ENCODE data around the gene ACSBG1.
A peak's percentile ranks its signal among the peaks of the same experiment; 100 is the strongest.

Gene ACSBG1

GRCh38 chr15:78220713-78221112 lies 13.7 kb downstream of the ACSBG1 start:
- DNase-seq: no peak

DNA sequence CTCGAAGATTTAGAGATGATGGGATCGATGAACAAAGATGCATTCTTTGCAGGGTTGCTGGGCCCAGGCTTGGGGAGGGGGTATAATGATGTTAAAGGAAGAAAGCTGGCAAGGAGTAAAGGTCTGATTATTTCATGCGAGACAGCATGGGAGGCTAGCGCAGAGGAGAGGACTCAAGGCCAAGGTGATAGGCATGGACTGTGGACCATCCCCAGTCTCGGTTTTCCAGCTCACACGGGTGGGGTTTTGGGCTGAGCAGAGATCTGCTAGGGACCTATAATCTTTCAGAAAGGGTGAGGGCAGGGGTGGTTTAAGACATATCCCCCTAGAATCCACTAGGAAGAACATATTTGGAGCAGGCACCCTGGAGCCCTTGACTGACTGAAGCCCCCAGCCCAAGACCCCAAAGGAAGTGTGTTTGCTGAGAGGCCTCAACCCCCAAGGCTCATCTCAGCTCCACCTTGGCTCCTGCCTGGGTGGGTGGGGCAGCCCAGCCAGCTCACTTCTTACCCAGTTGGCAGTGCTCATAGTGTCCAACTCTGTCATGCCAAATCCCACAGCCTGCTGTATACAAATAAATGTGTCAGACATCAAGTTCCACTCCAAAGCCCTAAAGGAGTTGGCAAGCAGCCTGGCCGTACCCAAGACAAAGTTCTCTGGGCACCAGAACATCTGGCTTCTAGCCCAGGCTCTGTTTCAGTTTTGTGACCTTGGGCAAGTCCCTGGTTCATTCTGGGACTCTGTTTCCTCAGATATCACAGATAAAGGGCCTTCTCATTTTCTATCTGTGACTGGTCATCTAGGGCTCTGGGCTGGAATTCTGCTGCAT lies 17.9 kb downstream of the ACSBG1 start:
- no peak for DNase-seq

GRCh38 chr15:78213956-78214355 lies 20.4 kb downstream of the ACSBG1 start:
- DNase-seq: no peak

DNA sequence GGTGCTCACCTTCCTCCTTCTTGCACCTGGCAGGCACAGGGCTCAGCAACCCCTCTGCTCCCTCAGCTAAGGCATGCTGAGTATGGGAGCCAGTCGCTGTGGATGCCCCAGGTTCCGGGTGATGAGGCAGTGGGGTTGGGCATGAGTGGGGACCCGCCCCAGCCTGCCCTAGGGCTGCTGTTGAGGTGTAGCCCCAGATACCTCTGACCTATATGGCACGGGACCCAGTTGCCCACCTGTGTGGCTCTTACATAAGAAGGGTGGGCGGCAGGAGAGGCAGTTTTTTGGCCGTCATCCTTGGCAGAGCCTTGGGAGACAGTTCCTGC lies 21.0 kb downstream of the ACSBG1 start:
- no peak for DNase-seq

DNA sequence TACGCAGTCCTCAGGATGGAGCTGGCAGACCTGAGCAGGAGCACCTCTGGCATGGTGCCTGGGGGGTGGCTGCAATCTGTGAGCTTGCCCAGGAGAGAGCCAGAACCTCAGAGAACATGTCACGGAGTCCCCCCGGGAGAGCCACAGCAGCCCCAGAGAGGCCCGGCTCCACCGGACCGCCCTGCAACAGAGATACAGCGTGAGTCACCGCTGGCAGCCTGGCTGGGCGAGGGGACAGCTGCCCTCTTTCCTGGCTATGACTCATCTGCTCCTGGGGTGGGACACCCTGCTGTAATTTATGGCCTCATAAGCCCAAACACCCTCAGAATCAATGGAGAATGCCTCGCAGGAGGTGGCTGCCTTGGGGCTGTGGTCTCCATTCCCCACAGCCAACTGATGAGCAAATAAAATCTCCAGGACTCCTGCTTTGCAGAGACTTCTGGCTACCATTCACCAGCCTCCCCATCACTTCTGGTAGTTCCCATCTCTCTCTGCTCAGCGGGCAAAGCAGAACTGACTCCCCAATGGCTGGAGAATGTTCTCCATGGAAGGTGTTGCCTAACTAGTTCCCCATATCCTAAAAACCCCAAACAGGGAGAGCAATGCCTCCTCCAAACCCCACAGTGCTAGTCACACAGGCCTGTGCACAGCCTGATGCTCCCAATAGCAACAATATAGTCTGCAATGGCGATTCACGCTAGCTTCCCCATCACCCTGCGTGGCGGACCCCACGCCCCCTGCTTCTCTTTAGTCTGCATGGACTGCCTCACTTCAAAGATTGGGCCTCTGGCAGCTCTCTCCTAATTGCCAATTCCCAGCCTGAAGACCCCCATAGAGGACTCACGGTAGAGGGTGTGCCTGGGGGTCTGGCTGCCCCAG lies 21.6 kb downstream of the ACSBG1 start:
- DNase-seq: peak in 1 of 4 experiments; percentile 5

- DNase-seq: no peak
Measured at GRCh38 chr15:78212008-78212407, 22.4 kb downstream of the ACSBG1 start.

GRCh38 chr15:78211189-78211921 lies 23.0 kb downstream of the ACSBG1 start:
- no peak for DNase-seq

GRCh38 chr15:78210349-78210717 lies 24.0 kb downstream of the ACSBG1 start:
- DNase-seq: no peak

GRCh38 chr15:78209646-78210348 lies 24.6 kb downstream of the ACSBG1 start:
- DNase-seq: no peak

- no peak for DNase-seq
Measured at GRCh38 chr15:78208887-78209645, 25.3 kb downstream of the ACSBG1 start.

DNA sequence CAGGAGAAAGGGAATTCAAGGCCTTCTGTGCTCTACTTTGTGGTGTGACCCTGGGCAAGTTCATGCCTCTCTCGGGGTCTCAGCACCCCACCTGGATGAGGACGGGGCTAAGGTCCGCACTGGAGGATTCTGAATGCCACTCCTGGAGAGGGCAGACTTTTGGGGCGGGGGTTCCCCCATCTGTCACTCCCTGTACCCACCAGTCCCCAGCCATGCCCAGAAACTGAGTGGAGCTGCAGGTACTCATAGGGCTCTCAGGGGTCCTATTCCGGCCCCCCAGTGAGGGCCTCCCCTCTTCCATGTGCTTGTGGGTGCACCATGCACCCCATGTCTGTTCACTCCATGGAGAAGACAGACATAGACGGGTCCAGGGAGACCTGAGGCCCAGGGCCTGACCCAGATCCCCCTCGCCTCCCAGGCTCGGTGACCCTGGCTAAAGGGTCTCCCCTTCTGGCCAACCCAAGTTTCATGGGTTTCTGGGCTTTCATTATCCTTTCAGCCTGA lies 26.0 kb downstream of the ACSBG1 start:
- no peak for DNase-seq

- no peak for DNase-seq
Measured at GRCh38 chr15:78207641-78208340, 26.6 kb downstream of the ACSBG1 start.

- DNase-seq: no peak
Measured at GRCh38 chr15:78207110-78207458, 27.3 kb downstream of the ACSBG1 start.

DNA sequence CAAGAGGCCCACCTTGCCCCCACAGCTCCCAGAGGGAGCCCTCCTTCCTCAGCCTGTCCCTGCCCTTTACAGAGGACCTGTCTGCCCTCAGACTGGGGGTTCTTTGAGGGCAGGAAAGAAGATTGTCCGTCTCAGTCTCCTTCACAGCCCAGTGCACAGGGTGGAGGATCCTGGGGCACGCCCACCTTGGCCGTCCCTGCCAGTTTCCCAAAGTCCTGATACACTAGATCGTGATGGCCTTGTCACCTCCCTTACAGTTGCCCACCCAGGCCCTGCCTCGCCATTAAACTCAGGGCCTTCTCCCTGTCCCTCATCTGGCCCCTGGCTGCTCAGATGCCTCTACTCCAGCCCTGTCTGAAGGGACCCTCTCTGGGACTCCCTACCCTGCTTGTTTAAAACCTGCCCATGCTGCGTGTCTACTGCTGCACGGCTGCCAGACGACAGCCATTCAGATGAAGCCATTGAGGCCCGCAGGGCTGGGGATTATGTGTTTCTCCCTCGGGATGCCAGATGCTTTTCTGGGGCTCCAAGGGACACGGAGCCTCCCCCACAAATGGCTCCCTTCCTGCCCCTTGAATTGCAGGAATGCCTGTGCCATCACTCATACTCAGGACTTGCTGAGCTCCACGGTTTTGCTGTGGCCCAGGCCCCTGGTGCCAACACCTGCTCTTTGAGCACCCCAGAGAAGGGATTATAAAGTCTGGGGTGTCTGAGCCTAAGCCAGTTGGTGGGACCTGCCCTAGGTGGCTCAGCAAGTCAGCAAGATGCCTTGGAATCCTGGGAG lies 27.8 kb downstream of the ACSBG1 start:
- no peak for DNase-seq

GRCh38 chr15:78205856-78206255 lies 28.5 kb downstream of the ACSBG1 start:
- DNase-seq: no peak

- no peak for DNase-seq
Measured at GRCh38 chr15:78205337-78205736, 29.0 kb downstream of the ACSBG1 start.

DNA sequence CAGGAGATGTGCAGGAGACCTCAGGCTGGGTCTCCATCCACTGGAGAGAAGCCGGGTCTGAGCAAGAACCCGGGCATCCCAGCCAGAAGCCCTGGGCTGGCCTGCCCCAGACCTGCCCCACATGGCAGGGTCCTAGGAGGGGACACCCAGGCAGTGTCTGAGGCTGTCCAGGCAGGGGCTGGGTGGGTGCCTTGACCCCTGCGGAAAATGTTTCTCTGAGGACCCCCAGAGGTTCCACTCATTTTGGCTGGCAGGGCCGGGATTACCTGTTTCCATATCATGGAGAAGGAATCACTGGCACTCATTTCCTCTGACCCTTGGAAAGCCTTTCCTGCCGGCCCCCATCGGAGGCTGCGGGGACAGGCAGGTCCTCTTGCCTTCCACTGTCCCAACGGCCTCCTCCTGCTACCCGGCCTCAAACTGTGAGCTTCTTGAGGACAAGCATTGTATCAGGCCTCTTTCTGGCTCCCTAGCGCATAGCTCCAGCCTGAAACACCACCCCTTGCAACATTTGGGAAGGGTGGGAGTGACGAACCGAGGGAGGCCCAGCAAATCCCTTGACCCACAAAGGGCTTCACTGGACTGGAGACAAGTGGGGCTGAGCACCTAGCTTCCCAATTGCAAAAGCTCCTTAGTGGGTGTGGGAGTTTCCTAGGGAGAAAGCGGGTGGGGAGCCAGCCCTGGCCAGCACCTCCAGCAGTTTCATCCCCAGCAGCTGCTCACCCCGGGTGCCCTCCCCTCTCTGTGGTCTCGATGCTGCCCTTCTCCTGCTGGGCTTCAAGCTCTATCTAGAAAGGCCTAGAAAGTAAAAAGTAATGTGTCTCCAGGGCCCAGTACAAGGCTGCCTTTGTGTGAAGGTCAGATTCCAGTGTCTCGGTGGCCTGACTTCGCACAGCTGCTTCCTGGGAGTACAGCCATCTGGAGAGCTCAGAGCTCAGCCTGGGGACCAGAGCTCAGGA lies 29.7 kb downstream of the ACSBG1 start:
- no peak for DNase-seq

DNA sequence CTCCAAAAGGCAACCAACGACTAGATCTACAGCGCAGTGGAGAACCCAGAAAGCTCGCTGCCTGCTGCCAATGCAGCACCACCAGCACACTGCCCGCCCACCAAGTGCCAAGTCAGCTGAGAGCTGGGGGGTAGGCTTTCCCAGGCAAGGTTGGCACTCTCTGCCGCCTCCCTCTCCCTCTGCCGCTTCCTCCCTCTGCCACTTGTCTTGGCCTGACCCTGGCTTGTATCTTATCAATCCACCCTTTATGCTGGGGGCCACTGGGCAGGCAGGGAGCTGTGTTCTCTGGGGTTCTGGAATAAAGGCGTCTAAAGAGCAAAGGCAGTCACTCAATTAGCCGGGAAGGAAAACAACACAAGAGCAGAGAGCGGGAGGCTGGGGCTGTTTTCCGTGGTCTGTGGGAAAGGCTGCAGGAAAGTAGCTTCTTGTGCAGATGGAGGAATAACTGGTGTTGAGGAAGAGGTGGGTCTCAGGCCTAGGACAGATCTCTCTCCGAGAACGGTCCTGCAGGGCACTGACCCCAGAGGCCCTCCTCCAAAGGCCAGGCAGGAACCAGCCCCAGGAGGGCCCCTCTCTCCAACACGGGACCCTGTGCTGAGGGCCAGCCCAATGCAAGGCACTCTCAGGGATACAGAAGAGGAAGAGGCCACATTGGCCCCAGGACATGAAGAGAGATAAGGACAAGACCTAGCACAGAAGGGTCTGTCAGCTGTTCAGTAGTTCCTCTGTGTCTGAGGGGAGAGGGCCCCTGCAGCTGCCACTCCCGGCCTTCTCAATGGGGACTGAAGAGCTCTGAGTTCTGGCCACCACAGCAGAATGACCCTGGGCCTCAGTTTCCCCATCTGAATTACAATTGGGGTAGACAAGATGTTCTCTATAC lies 30.8 kb downstream of the ACSBG1 start:
- no peak for DNase-seq

Data from suppressor macrophage (primary cell).